Measurements from ENCODE around the gene AKR1C8. TPM values are rescaled to one million over a fixed set of nuclear protein-coding genes. Genes with fewer than 3 reads are reported as not detected.

AKR1C8 gene
- total and polyA plus RNA-seq, 2 of the 13 experiments (the other 11 are each of a cell fraction or from before 2014, with no cell fraction given) = 0.12 TPM; not detected in 1

GRCh38 chr10:5147981-5148677, 36.8 kb downstream of the AKR1C8 start (continued):
- TF ChIP-seq PRDM4 (CRISPR knock-in tag; IDR thresholded peaks at IDR 0.05; ENCODE audit: borderline replicate concordance) (no peak), NBN (conservative IDR thresholded peaks at IDR 0.05) (no peak), KIAA2018 (CRISPR knock-in tag; IDR thresholded peaks at IDR 0.05; ENCODE audit: borderline replicate concordance) (no peak), REPIN1 (CRISPR knock-in tag; IDR thresholded peaks at IDR 0.05; ENCODE audit: borderline replicate concordance, low read depth) (no peak), ZNF33A (CRISPR knock-in tag; IDR thresholded peaks at IDR 0.05; ENCODE audit: borderline replicate concordance) (no peak), ZNF781 (CRISPR knock-in tag; IDR thresholded peaks at IDR 0.05; ENCODE audit: borderline replicate concordance, not compliant biosample characterization) (no peak)
- TF ChIP-seq, protein P1, sequence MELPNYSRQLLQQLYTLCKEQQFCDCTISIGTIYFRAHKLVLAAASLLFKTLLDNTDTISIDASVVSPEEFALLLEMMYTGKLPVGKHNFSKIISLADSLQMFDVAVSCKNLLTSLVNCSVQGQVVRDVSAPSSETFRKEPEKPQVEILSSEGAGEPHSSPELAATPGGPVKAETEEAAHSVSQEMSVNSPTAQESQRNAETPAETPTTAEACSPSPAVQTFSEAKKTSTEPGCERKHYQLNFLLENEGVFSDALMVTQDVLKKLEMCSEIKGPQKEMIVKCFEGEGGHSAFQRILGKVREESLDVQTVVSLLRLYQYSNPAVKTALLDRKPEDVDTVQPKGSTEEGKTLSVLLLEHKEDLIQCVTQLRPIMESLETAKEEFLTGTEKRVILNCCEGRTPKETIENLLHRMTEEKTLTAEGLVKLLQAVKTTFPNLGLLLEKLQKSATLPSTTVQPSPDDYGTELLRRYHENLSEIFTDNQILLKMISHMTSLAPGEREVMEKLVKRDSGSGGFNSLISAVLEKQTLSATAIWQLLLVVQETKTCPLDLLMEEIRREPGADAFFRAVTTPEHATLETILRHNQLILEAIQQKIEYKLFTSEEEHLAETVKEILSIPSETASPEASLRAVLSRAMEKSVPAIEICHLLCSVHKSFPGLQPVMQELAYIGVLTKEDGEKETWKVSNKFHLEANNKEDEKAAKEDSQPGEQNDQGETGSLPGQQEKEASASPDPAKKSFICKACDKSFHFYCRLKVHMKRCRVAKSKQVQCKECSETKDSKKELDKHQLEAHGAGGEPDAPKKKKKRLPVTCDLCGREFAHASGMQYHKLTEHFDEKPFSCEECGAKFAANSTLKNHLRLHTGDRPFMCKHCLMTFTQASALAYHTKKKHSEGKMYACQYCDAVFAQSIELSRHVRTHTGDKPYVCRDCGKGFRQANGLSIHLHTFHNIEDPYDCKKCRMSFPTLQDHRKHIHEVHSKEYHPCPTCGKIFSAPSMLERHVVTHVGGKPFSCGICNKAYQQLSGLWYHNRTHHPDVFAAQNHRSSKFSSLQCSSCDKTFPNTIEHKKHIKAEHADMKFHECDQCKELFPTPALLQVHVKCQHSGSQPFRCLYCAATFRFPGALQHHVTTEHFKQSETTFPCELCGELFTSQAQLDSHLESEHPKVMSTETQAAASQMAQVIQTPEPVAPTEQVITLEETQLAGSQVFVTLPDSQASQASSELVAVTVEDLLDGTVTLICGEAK (IDR thresholded peaks at IDR 0.05) = no peak
- TF ChIP-seq, protein P1 (CRISPR knock-in tag; IDR thresholded peaks at IDR 0.05) = no peak

All from HepG2 (cell line).